PC-9 (cell line): ENCODE data around the gene SALL1.

ENCODE experiments used
- EZH2 ChIP-seq: fragments of 200-600 bp; sonication (generic); IDR thresholded peaks from 2 replicates; pipeline ENCODE4 v1.8.0; 2017; ENCODE audit warnings: antibody characterized with exemption, low read depth
- TF ChIP-seq, protein P1 (sequence below): fragments of 200-600 bp; sonication (generic); conservative IDR thresholded peaks from 2 replicates; pipeline ENCODE4 v1.6.1; 2017; ENCODE audit warnings: mixed run types, antibody characterized with exemption, mild to moderate bottlenecking, moderate library complexity

DNA sequence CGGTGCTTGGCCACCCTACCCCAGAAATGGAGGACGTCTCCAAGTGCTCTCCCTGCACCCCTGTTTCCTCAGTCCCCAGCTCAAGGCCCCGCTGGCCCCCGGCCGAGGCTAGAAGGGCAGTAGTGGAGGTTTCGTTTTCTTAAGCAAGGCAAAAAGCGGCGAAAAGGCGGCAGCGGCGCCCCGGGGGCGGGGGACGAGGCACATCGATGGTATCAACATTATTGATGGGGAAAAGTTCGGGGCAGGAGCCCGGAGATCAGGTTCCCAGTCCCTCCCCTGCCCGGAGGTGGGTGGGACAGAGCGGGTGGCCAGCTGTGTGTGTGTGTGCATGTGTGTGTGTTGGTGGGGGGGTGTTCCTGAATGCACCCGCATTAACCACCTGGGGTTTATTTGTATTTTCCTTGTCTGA, 4.1 kb upstream of the SALL1 start:
- TF ChIP-seq EZH2: no peak
- TF ChIP-seq, protein P1, sequence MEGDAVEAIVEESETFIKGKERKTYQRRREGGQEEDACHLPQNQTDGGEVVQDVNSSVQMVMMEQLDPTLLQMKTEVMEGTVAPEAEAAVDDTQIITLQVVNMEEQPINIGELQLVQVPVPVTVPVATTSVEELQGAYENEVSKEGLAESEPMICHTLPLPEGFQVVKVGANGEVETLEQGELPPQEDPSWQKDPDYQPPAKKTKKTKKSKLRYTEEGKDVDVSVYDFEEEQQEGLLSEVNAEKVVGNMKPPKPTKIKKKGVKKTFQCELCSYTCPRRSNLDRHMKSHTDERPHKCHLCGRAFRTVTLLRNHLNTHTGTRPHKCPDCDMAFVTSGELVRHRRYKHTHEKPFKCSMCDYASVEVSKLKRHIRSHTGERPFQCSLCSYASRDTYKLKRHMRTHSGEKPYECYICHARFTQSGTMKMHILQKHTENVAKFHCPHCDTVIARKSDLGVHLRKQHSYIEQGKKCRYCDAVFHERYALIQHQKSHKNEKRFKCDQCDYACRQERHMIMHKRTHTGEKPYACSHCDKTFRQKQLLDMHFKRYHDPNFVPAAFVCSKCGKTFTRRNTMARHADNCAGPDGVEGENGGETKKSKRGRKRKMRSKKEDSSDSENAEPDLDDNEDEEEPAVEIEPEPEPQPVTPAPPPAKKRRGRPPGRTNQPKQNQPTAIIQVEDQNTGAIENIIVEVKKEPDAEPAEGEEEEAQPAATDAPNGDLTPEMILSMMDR: no peak
